Right lung (tissue), 5 donors: Measurements from ENCODE around the gene DHCR24. TPM values are rescaled to one million over a fixed set of nuclear protein-coding genes. Genes with fewer than 3 reads are reported as not detected.

Source experiments
- DNase-seq, 2 donors: peaks; one replicate each; pipeline ENCODE4 v3.0.0-alpha.2; 2013
- polyA plus RNA-seq, 5 donors: library from polyadenylated mRNA; unstranded; fragments of 120-200 nt; gene quantifications; one replicate each; pipeline versions ENCODE4 v1.2.1 to v1.2.3, GENCODE V29; 2013; ENCODE audit warnings: inconsistent platforms in 1 of 5, low replicate concordance in 1 of 5; ENCODE audit not compliant: insufficient read length in 5 of 5, insufficient read depth in 1 of 5

The DHCR24 gene
- polyA plus RNA-seq, 5 donors = 31.5 to 63.6 (median 40.5) TPM

GRCh38 chr1:54819195-54819536 lies 67.8 kb downstream of the DHCR24 start:
- peak in 1 of 2 donors; percentile 9 for DNase-seq

GRCh38 chr1:54818461-54819194 lies 68.4 kb downstream of the DHCR24 start:
- DNase-seq = no peak

DNA sequence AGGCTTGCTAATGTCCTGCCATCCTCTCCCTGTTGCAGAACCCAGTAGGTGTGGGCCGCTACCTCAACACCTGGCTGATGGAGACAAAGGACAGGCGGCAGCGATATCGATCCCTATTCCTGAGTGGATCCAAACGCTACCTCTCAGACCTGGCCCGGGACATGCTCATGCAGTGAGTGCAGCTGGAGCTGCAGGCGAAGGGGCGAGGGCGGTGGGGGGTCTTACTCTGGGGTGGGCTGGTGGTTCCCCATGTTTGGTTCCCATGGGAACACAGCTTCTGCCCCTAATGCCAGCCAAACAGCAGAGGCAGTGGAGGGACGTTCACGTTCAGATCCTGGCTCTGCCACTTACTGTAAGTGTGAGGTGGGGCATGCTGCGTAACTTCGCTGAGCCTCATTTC lies 70.0 kb downstream of the DHCR24 start:
- no peak for DNase-seq

GRCh38 chr1:54816130-54816529 lies 70.9 kb downstream of the DHCR24 start:
- no peak for DNase-seq

DNA sequence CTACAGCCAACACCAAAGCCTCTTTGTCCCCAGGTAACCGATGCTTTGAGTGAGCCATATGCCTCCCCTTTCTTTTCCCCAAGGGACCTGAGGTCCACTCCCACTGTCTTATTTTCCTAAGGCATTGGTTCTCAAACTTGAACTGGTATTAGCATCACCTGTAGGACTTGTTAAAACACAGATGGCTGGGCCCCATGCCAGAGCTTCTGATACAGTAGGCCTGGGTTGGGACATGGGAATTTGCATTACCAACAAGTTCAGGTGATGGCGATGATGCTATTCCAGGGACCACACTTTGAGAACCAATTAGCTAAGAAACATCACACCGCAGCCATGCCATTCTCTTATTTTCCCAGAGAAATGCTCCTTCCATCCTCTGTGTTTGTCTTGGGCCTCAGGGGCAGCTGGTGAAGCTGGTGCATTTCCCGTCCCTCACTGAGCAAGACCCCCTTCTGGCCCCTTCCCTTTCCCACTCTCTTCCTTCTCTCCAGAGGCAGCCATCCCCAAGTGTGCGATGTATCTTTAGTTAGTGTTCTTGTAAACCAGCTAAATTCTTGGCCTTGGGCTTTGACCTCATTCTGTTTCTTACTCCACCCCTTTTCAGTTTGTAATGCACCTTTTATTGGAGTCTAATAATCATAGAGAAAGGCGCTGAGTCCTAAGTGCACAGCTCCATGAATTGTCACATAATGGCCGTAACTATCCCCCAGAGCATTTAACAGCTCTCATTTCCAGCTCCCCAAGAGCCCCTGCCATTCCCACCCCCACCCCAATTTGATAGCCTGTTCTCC lies 71.7 kb downstream of the DHCR24 start:
- DNase-seq = no peak

- no peak for DNase-seq
Measured at GRCh38 chr1:54814571-54814970, 72.4 kb downstream of the DHCR24 start.

DNA sequence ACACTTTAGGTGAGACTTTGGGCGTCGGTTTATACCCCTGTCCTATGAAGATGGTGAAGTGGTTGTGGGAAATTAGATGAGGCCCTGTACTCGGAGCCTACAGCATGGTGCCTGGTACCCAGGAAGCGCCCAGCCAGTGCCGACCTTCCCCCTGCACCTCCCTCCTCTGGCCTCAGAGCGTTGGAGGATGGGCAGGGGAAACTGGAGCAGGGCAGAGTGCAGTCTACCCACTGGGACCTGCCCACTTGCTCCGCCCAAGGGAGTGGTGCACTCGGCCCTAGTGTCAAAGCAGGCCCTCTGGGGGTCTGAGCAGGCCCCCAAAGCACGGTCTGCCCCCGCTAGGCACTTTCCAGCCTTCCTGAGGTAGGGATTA lies 72.9 kb downstream of the DHCR24 start:
- no peak for DNase-seq

- no peak for DNase-seq
Measured at GRCh38 chr1:54813485-54814125, 73.4 kb downstream of the DHCR24 start.

DNA sequence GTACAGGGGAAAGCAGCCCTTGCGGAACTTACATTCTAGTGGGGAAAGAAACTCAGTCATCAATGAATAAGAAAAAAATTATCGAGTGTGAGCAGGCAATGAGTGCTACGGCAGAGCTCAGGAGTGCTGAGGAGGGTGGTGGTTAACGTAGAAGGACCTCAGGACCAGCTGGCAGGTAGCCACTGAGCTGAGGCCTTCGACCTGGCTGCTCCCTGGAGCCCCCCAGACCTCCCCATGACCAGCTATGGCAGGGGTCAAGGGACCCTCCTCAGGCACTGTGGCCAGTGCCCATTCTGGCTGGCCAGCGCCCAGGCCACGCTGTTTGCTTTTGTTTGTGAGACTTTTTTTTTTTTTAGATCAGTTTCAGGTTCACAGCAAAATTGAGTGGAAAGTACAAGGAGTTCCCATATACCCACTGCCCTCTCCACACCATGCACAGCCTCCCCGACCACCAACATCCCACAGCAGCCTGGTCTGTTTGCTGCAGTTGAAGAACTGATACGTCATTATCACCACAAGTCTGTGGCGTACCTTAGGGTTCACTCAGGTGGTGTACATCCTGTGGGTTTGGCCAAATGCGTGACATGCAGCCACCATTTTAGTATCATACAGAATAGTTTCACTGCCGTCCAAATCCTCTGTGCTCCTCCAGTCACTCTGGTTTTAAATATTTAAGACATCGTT lies 74.1 kb downstream of the DHCR24 start:
- no peak for DNase-seq

DNA sequence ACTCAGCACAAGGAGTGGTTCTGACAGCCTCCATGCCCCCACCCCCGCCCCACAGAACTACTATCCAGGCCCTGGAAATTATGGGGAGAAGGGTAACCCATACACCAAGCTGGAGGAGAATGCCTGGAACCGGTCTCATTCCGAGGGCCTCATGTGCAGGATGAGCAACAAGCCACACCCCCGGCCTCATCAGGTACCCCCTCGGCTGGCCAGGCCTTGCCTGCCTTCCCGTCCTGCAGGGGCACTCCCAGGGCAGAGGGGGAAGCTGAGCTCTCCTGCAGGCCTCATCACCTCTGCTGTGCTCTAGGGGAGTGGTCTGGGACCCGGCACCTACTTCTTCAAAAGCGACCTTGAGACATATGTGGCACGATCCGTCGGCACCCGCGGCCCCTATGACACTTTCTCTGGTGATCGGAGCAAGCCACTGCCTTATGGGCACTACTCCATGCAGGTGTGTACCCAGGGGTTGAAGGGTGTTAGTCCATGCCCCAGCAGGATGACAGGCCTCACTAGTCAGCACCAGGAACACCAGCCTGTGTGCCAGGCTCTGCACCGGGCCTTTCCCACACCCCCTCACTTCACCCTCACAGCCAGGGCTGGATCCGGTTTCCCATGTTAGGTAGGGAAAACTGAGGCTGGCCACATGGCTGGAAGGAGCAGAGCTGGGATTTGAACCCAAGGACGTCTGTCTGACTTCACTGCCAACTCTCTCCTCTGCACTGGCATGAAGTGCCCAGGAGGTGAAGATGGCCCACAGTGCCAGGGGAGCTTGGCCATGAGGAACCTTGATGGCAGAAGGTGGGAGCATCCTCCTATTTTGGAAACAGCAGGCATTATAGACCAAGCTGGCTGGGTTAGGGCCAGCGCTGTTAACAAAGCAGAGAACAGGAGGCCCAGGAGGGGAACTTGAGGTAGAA lies 75.0 kb downstream of the DHCR24 start:
- no peak for DNase-seq

- DNase-seq = no peak
Measured at GRCh38 chr1:54811066-54811465, 75.9 kb downstream of the DHCR24 start.

DNA sequence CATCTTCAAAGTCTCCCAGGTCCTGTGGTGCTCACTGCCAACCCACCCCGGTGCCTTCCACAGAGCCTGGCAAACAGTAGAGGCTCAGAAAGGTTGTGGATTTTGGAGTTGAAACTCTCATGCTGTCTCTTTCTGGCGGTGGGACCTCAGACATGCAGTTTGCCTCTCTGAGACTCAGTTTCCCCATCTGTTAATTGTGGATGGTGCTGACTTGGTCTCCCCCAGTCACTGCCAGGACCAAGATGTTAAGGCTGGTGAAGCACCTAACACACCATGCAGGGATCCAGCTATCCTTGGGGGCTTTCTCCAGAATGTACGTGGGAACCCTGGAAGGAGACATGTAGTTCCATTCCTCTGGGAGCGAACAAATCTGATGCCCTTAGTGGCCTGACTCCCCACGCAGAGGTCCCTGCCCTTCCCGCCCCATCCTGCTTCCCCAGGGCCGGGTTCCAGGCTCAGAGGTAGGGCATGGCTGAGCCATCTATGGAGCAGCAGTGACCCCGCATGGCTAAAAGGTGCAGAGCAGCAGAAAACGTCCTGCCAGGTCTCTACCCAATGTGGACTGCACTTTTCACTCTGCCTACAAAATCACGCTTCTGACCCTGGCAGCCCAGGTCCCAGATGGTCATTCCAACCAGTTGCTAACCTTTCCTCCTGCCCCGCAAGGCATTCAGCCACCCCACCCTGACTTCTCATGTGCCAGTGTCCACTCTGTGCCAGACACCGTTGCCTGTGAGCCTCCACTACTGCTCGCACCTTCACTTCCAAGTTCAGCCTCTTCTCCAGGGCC lies 76.6 kb downstream of the DHCR24 start:
- DNase-seq = peak; percentile 42 to 56

DNA sequence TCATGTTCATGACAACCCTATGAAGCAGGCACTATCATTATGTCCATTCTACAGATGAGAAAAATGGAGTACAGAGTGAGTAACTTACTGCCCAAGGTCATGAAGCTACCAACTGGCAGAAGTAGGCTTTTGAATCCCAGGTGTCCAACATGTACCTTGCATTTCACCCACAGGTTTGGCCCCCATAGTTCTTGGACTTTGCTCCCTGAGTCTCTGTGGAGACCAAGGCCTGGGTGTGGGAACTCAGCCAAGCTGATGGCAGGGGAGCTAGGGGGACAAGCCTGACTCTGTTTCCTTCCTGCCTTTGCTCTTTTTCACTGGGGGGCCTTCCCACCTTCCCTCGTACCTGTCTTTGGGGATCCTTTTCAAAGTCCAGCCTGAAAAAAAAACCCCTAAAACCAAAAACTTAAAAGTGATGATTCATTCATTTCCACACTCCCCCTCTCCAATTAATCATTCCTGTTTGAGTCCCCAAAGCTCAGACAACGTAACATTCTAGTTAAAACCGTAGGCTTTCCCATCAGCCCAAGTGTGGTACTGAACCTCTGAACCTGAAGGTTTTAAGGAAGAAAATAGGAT lies 77.4 kb downstream of the DHCR24 start:
- no peak for DNase-seq

GRCh38 chr1:54808443-54809207 lies 78.4 kb downstream of the DHCR24 start:
- no peak for DNase-seq

DNA sequence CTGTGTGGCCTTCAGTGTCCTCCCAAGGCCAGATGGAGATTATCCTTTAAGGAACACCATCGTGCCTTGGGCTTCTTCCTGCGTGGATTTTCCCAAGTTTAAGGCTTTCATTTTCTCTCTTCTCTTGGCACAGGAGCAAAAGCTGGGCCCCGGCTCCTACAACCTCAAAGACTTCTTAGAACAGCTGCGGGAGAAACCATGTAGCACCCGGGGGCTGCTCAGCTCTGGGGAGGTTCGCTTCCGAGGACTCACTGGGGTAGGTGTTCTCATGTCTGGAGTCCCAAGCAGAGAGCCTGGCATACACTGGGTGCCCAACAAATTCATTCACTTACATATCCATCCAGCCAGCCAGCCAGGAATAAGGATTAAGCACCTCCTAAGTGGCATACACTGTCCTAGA lies 79.2 kb downstream of the DHCR24 start:
- no peak for DNase-seq

- DNase-seq = no peak
Measured at GRCh38 chr1:54806931-54807611, 79.9 kb downstream of the DHCR24 start.

DNA sequence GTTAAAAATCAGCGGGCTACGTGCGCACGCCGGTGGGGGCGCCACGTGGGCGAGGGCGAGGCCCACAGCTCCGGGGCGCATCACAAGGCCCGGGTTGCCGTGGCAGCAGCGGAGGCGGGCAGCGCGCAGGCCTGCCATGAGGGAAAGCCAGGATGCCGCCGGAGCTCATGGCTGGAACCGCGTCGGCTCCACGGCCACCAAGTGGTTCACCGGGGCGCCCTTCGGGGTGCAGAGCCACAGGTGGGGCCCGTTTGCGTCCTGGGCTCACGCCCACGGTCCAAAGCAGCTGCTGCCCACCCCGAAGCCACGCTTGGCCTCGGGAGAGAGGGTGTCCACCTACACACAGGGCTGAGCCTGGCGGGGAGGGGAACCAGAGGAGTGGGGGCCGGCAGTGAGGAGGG lies 81.0 kb downstream of the DHCR24 start:
- DNase-seq = no peak

GRCh38 chr1:54805466-54805865 lies 81.5 kb downstream of the DHCR24 start:
- DNase-seq = no peak
